H1 (cell line): ENCODE results near the gene APBA2. TPM values are rescaled to one million over a fixed set of nuclear protein-coding genes. Genes with fewer than 3 reads are reported as not detected.

Experiments
- CTCF ChIA-PET: fragments of 300-600 bp; sonication (Branson Sonifier 250); formaldehyde crosslinking; loops from one replicate; lab custom pipeline; 2021; ENCODE audit not compliant: partially characterized antibody; lab: Charles Lee
- POLR2A ChIA-PET: fragments of 300-600 bp; sonication (Branson Sonifier 250); formaldehyde crosslinking; loops from one replicate; lab custom pipeline; 2021; ENCODE audit warnings: inconsistent platforms; ENCODE audit not compliant: partially characterized antibody; lab: Charles Lee
- DNase-seq, 2 experiments: peaks; one replicate each; pipeline versions ENCODE4 v3.0.0 to v3.0.0-alpha.2; 2010 to 2022; ENCODE audit warnings: low spot score in 2 of 2, low read depth in 1 of 2, mixed read lengths in 1 of 2
- FAIRE-seq: peaks from 2 replicates; lab custom pipeline; 2011; peaks lifted over from hg19 to GRCh38; lab: Jason Lieb, UNC
- H2AFZ ChIP-seq: 2 replicates; pipeline ENCODE4 v1.8.1; 2012; ENCODE audit warnings: low read length, inconsistent platforms
- H2AK5ac ChIP-seq: 2 replicates; pipeline ENCODE4 v1.6.1; 2013; ENCODE audit warnings: low read depth, low read length
- H2BK120ac ChIP-seq: replicated peaks from 2 replicates; pipeline ENCODE3; 2013; ENCODE audit warnings: low read depth, low read length, inconsistent platforms
- H2BK12ac ChIP-seq: 2 replicates; pipeline ENCODE4 v1.6.1; 2013; ENCODE audit warnings: low read depth, low read length
- H2BK15ac ChIP-seq: 2 replicates; pipeline ENCODE4 v1.6.1; 2013; ENCODE audit warnings: low read length
- H2BK20ac ChIP-seq: 2 replicates; pipeline ENCODE4 v1.6.1; 2013; ENCODE audit warnings: low read length
- H2BK5ac ChIP-seq: 2 replicates; pipeline ENCODE4 v1.6.1; 2013; ENCODE audit warnings: low read depth, low read length
- H3K14ac ChIP-seq: 2 replicates; pipeline ENCODE4 v1.6.1; 2013; ENCODE audit warnings: inconsistent platforms; ENCODE audit not compliant: insufficient read length
- H3K18ac ChIP-seq: 2 replicates; pipeline ENCODE4 v1.6.1; 2013; ENCODE audit warnings: low read length; ENCODE audit errors: extremely low read depth
- H3K23ac ChIP-seq: 2 replicates; pipeline ENCODE4 v1.6.1; 2013; ENCODE audit warnings: inconsistent platforms; ENCODE audit not compliant: insufficient read length
- H3K23me2 ChIP-seq: 2 replicates; pipeline ENCODE4 v1.6.1; 2013; ENCODE audit warnings: low read depth, low read length
- H3K27ac ChIP-seq: 2 replicates; pipeline ENCODE4 v1.6.1; 2011; ENCODE audit warnings: low read depth, low read length, inconsistent platforms
- H3K27me3 ChIP-seq, 4 experiments: replicated peaks in 1 of 4; 1 replicate in 1 of 4; 2 replicates in 3 of 4; pipeline versions ENCODE4 v1.6.1 to v1.8.1; 2011 to 2013; ENCODE audit warnings: low read length in 3 of 4, mild to moderate bottlenecking in 3 of 4, inconsistent platforms in 2 of 4, mixed read lengths in 2 of 4, moderate library complexity in 1 of 4; ENCODE audit not compliant: control insufficient read depth in 3 of 4, insufficient read depth in 3 of 4; ENCODE audit errors: extremely low read depth in 1 of 4
- H3K36me3 ChIP-seq, 4 experiments: 2 replicates each; pipeline versions ENCODE4 v1.6.1 to v1.8.1; 2011 to 2013; ENCODE audit warnings: mild to moderate bottlenecking in 4 of 4, low read length in 3 of 4, moderate library complexity in 2 of 4, control low read depth in 1 of 4, inconsistent platforms in 1 of 4; ENCODE audit not compliant: insufficient read depth in 4 of 4, control insufficient read depth in 2 of 4
- H3K4ac ChIP-seq: replicated peaks from 2 replicates; pipeline ENCODE3; 2013; ENCODE audit warnings: low read length, low read depth, mixed read lengths, inconsistent platforms; ENCODE audit not compliant: insufficient read length
- H3K4me1 ChIP-seq, 4 experiments: replicated peaks in 1 of 4; 1 replicate in 1 of 4; 2 replicates in 3 of 4; pipeline versions ENCODE4 v1.6.1 to v1.8.1; 2011 to 2013; ENCODE audit warnings: low read length in 3 of 4, inconsistent platforms in 2 of 4, mixed read lengths in 1 of 4; ENCODE audit not compliant: insufficient read depth in 4 of 4, control insufficient read depth in 3 of 4
- H3K4me2 ChIP-seq, 2 experiments: 2 replicates each; pipeline versions ENCODE4 v1.6.1 to v1.8.1; 2011 to 2013; ENCODE audit warnings: low read depth in 2 of 2, low read length in 2 of 2, control low read depth in 1 of 2, inconsistent platforms in 1 of 2, mild to moderate bottlenecking in 1 of 2; ENCODE audit not compliant: insufficient read depth in 1 of 2
- H3K4me3 ChIP-seq, 4 experiments: fragments of 200-600, 300-600 bp in 1 of 4; sonication (generic), shearing (Covaris generic), sonication (Bioruptor Twin) in 1 of 4; 2 replicates each; pipeline versions ENCODE4 v1.5.1 to v1.8.1; 2011 to 2016; ENCODE audit warnings: low read length in 4 of 4, low read depth in 3 of 4, control low read depth in 2 of 4, inconsistent platforms in 2 of 4, mild to moderate bottlenecking in 2 of 4, mixed read lengths in 1 of 4, moderate library complexity in 1 of 4; ENCODE audit not compliant: insufficient read depth in 2 of 4; ENCODE audit errors: extremely low read depth in 1 of 4
- H3K56ac ChIP-seq: replicated peaks from 2 replicates; pipeline ENCODE3; 2013; ENCODE audit warnings: low read depth, mild to moderate bottlenecking, mixed read lengths, low read length, inconsistent platforms; ENCODE audit not compliant: insufficient read length
- H3K79me1 ChIP-seq: 2 replicates; pipeline ENCODE4 v1.6.1; 2013; ENCODE audit warnings: low read depth, low read length, control low read depth
- H3K79me2 ChIP-seq, 2 experiments: 2 replicates each; pipeline versions ENCODE4 v1.6.1 to v1.8.1; 2012 to 2013; ENCODE audit warnings: low read length in 2 of 2, mild to moderate bottlenecking in 2 of 2, inconsistent platforms in 1 of 2; ENCODE audit not compliant: insufficient read depth in 2 of 2, control insufficient read depth in 1 of 2
- H3K9ac ChIP-seq, 4 experiments: replicated peaks in 1 of 4; 1 replicate in 1 of 4; 2 replicates in 3 of 4; pipeline versions ENCODE4 v1.6.1 to v1.8.1; 2011 to 2013; ENCODE audit warnings: low read depth in 3 of 4, low read length in 3 of 4, control low read depth in 2 of 4, mild to moderate bottlenecking in 2 of 4, moderate library complexity in 2 of 4, inconsistent platforms in 1 of 4; ENCODE audit errors: extremely low read depth in 1 of 4
- H3K9me3 ChIP-seq, 2 experiments: 2 replicates each; pipeline versions ENCODE4 v1.6.1 to v1.8.1; 2012 to 2013; ENCODE audit warnings: mild to moderate bottlenecking in 2 of 2, moderate library complexity in 2 of 2, control low read depth in 1 of 2, inconsistent platforms in 1 of 2, low read depth in 1 of 2, low read length in 1 of 2, mixed read lengths in 1 of 2; ENCODE audit not compliant: insufficient read depth in 2 of 2
- H4K20me1 ChIP-seq, 2 experiments: replicated peaks in 1 of 2; 2 replicates each; pipeline versions ENCODE3 to v1.8.1; 2011 to 2013; ENCODE audit warnings: inconsistent platforms in 2 of 2, low read length in 2 of 2, mild to moderate bottlenecking in 1 of 2; ENCODE audit not compliant: insufficient read depth in 2 of 2, control insufficient read depth in 1 of 2
- H4K5ac ChIP-seq: 2 replicates; pipeline ENCODE4 v1.6.1; 2013; ENCODE audit warnings: low read length, low read depth, mixed read lengths, inconsistent platforms; ENCODE audit not compliant: insufficient read length
- H4K8ac ChIP-seq: 2 replicates; pipeline ENCODE4 v1.8.0; 2013; ENCODE audit warnings: mild to moderate bottlenecking, moderate library complexity, low read length, inconsistent platforms; ENCODE audit not compliant: insufficient read depth; ENCODE audit errors: extremely low read depth
- H4K91ac ChIP-seq: replicated peaks from 2 replicates; pipeline ENCODE3; 2013; ENCODE audit warnings: low read length, mixed read lengths, inconsistent platforms; ENCODE audit not compliant: insufficient read length
- CBX5 ChIP-seq: fragments of 300-800, 300-1000 bp; sonication (generic); IDR thresholded peaks from 2 replicates; pipeline ENCODE4 v1.7.1; 2016; ENCODE audit warnings: antibody characterized with exemption, low read length, low read depth
- CBX8 ChIP-seq: fragments of 300-800, 300-1000 bp; sonication (generic); IDR thresholded peaks from 2 replicates; pipeline ENCODE4 v1.7.1; 2016; ENCODE audit warnings: low read depth, low read length, borderline replicate concordance
- CTBP2 ChIP-seq: IDR thresholded peaks from 2 replicates; pipeline ENCODE4 v1.7.0; 2011; ENCODE audit warnings: borderline replicate concordance, mild to moderate bottlenecking, moderate library complexity, mixed read lengths, low read length; ENCODE audit not compliant: insufficient read depth, insufficient read length
- EGR1 ChIP-seq: IDR thresholded peaks from 2 replicates; pipeline ENCODE4 v1.6.1; 2011; ENCODE audit warnings: low read depth, low read length, borderline replicate concordance
- RBBP5 ChIP-seq: IDR thresholded peaks from 2 replicates; pipeline ENCODE4 v1.7.1; 2012; ENCODE audit warnings: low read depth, mild to moderate bottlenecking, inconsistent platforms, low read length, moderate library complexity, borderline replicate concordance
- RXRA ChIP-seq: IDR thresholded peaks from 2 replicates; pipeline ENCODE4 v1.6.1; 2011; ENCODE audit warnings: low read depth, mild to moderate bottlenecking, low read length, moderate library complexity; ENCODE audit not compliant: insufficient read depth
- SIX5 ChIP-seq: IDR thresholded peaks from 2 replicates; pipeline ENCODE4 v1.6.1; 2011; ENCODE audit warnings: mild to moderate bottlenecking, low read depth, low read length
- SP2 ChIP-seq: IDR thresholded peaks from 2 replicates; pipeline ENCODE4 v1.6.1; 2012; ENCODE audit warnings: mild to moderate bottlenecking, low read length, inconsistent platforms
- USF2 ChIP-seq: IDR thresholded peaks from 2 replicates; pipeline ENCODE4 v1.6.1; 2011; ENCODE audit warnings: low read length, improper control_type of control experiment
- ZNF274 ChIP-seq: IDR thresholded peaks from 2 replicates; pipeline ENCODE4 v1.7.0; 2012; ENCODE audit warnings: low read length, borderline replicate concordance; ENCODE audit errors: extremely low read depth
- WGBS, 2 experiments: shearing (Covaris generic) in 1 of 2; methylation state at CpG; one replicate each; pipeline versions ENCODE4 v1.1.6 to v1.1.7; 2013 to 2015; ENCODE audit warnings: low lambda C conversion rate in 2 of 2, mixed read lengths in 2 of 2, inconsistent platforms in 1 of 2, low coverage in 1 of 2, missing lambda C conversion rate in 1 of 2; ENCODE audit not compliant: insufficient replicate concordance in 2 of 2, insufficient coverage in 1 of 2, insufficient read length in 1 of 2; ENCODE audit errors: extremely low coverage in 1 of 2, missing lambda C conversion rate in 1 of 2; 5-methylcytosine and 5-hydroxymethylcytosine counted together
- polyA plus RNA-seq, 7 experiments: library from polyadenylated mRNA; depleted of rRNA in 3 of 7; stranded (reverse) in 5 of 7; unstranded in 2 of 7; fragments of >200 nt in 5 of 7; fragments of 200-250 nt in 2 of 7; gene quantifications; 1 replicate in 5 of 7; 2 replicates in 1 of 7; 4 replicates in 1 of 7; pipeline versions ENCODE4 v1.2.1 to v1.2.3, GENCODE V29; 2011 to 2013; ENCODE audit warnings: missing spikeins in 2 of 7, mixed read lengths in 2 of 7
- total RNA-seq: library from RNA; stranded (reverse); fragmentation: NEBNext Ultra II Directional; extraction: Animal tissue kit (Norgen Biotek cat#: 25700); gene quantifications from 2 replicates; pipeline ENCODE4 v1.2.1, GENCODE V29; 2021

Gene APBA2
- total and polyA plus RNA-seq, 2 of the 8 experiments (the other 6 are each of a cell fraction or from before 2014, with no cell fraction given) = 15.5 to 19.0 TPM

DNA sequence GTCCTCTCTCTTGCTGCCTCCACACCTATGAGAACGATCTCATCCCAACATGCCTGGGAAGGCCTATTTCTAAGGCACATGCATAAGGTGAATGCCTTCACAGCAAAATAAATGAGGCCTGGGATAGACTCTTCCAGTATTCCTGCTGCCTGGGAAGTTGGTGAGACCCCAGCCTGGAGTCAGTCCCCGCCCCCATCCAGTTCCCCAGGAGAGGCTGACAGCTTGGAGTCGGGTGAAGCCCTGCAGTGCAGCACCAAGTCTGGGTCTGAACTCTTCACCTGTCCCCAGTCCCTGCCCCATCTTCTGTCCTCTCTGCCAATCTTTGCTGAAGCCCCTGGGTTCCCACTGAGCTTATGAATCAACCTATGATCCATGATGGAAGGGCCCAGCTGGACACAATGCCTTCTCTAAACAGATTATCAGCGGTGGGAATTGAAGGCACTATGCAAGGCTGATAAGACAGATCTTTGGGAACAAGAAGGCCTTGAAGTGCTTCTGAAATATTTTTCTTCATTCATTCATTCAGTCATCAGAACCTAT lies 10.2 kb upstream of the APBA2 start:
- POLR2A ChIA-PET = interaction anchor here (1.8 kb wide), 1 partner anchor 10 kb away, joined by 7 read pairs; the partner anchor contains the start of gene APBA2
- FAIRE-seq = no peak
- TF ChIP-seq CBX8 (no peak), SIX5 (no peak), USF2 (no peak), RXRA (no peak), EGR1 (no peak), SP2 (no peak), CTBP2 (no peak), CBX5 (no peak), ZNF274 (no peak), RBBP5 (no peak)

More for the DNA sequence above, 10.2 kb upstream of the APBA2 start:
- Histone ChIP-seq H3K23ac (no peak overlapping the region), H3K4me3 (peak overlapping the region in 2 of 4 experiments; percentile 5 to 33; a peak in 4 of 8 replicates), H2AK5ac (0 out of 2 replicates have a peak overlapping the region, but pooled peaks have one; percentile 0), H3K4ac (no peak overlapping the region), H2BK12ac (no peak overlapping the region; the same call in 1 of the 2 replicates), H2AFZ (no peak overlapping the region), H3K9me3 (no peaks in the 10 kb centered on the region), H3K4me1 (peaks cover 9 to 16% (median 13%) of the 10 kb centered on the region in 4 experiments; a peak in 6 of 7 replicates), H3K9ac (no peak overlapping the region), H3K18ac (peak overlapping the region; percentile 62; the same call in 1 of the 2 replicates), H3K56ac (no peak overlapping the region), H2BK5ac (no peak overlapping the region), H3K79me2 (no peaks in the 10 kb centered on the region), H3K14ac (no peak overlapping the region), H2BK120ac (no peak overlapping the region), H3K27ac (no peak overlapping the region), H4K5ac (no peak overlapping the region), H3K79me1 (no peaks in the 10 kb centered on the region), H3K4me2 (peak overlapping the region; percentile 54 to 55), H4K91ac (peak overlapping the region; percentile 16), H3K23me2 (no peaks in the 10 kb centered on the region; the same call in 1 of the 2 replicates), H4K8ac (no peak overlapping the region; the same call in 1 of the 2 replicates), H2BK20ac (no peak overlapping the region), H2BK15ac (no peak overlapping the region; the same call in 1 of the 2 replicates), H4K20me1 (no peaks in the 10 kb centered on the region), H3K36me3 (no peaks in the 10 kb centered on the region; a peak in 1 of 8 replicates), H3K27me3 (peaks cover 0 to 13% (median 4%) of the 10 kb centered on the region in 4 experiments; a peak in 4 of 7 replicates)
- no peak for DNase-seq
- 62% methylated on average over 4 of the region's 4 CpGs; no CpG with 5 or more reads in 1 of the 2 experiments for WGBS, 2 experiments
- CTCF ChIA-PET = interaction anchor here (0.6 to 1.3 kb wide), 6 partner anchors 9 to 147 kb away, joined by 3 to 5 read pairs (median 3); no protein-coding TSS in a partner anchor
